ENCODE measurements around the gene ITCH.

DNA sequence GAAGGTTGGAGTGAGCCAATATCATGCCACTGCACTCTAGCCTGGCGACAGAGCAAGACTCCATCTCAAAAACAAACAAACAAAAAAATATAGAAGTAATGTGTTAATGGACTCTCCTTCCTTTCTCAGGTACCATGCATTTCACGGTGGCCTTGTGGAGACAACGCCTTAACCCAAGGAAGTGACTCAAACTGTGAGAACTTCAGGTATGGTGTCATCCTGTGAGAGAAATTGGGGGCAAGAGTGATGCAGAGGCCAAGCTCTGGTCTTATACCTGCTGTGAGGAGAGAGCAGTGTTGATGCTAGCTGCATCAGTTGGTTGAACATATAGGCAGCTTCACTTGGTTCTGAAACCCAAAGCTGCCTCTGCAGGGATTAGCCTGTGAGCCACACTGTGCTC, 6.2 kb downstream of the ITCH start:
- no peak for TF ChIP-seq POLR2A (IDR thresholded peaks at IDR 0.05)
- TF ChIP-seq, protein P1, sequence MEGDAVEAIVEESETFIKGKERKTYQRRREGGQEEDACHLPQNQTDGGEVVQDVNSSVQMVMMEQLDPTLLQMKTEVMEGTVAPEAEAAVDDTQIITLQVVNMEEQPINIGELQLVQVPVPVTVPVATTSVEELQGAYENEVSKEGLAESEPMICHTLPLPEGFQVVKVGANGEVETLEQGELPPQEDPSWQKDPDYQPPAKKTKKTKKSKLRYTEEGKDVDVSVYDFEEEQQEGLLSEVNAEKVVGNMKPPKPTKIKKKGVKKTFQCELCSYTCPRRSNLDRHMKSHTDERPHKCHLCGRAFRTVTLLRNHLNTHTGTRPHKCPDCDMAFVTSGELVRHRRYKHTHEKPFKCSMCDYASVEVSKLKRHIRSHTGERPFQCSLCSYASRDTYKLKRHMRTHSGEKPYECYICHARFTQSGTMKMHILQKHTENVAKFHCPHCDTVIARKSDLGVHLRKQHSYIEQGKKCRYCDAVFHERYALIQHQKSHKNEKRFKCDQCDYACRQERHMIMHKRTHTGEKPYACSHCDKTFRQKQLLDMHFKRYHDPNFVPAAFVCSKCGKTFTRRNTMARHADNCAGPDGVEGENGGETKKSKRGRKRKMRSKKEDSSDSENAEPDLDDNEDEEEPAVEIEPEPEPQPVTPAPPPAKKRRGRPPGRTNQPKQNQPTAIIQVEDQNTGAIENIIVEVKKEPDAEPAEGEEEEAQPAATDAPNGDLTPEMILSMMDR (IDR thresholded peaks at IDR 0.05): no peak
